ENCODE results near the gene CXCL16. TPM values are rescaled to one million over a fixed set of nuclear protein-coding genes. Genes with fewer than 3 reads are reported as not detected.

CXCL16 gene
- total and polyA plus RNA-seq, 7 donors: 4.6 to 32.8 (median 6.8) TPM

GRCh38 chr17:4786106-4786511 is 46.4 kb upstream of the CXCL16 start, which contains the start of gene VMO1:
VMO1 (minus strand) TSS chr17:4786364; CDS start chr17:4786352, 12 bp downstream.
- H3K9me3 ChIP-seq: no peaks in the 10 kb centered on the region
- H3K4me3 ChIP-seq: peak within 1 kb of the TSS; percentile 0 to 44 (median 34)
- H3K27ac ChIP-seq: peak within 1 kb of the TSS in 3 of 4 donors; percentile 21 to 54 (median 27)
- no peaks in the 10 kb centered on the region for H3K36me3 ChIP-seq
- peak; percentile 74 for DNase-seq
- H3K27me3 ChIP-seq: peaks cover 9 to 49% (median 18%) of the 10 kb centered on the region in 3 donors
- H3K4me1 ChIP-seq: peaks cover 0 to 50% (median 45%) of the 10 kb centered on the region in 4 donors
- no peak for TF ChIP-seq POLR2A (IDR thresholded peaks at IDR 0.05)
- no peak for TF ChIP-seq EP300 (IDR thresholded peaks at IDR 0.05)
- peak in 1 of 4 donors; percentile 20 for TF ChIP-seq POLR2AphosphoS5 (IDR thresholded peaks at IDR 0.05)
- TF ChIP-seq CTCF (IDR thresholded peaks at IDR 0.05): no peak
- intact Hi-C loops (cut with DNase I): loop anchor here (2.0 to 5.0 kb wide), 3 partner anchors 47 to 201 kb away; partner anchors contain the start of genes ARRB2, CAMTA2, CXCL16 and ZMYND15
- WGBS, 2 donors: 10 to 24% methylated on average over 24 of the region's 24 CpGs

- intact Hi-C loops (cut with DNase I): loop anchor here (2.0 to 5.0 kb wide), 3 partner anchors 47 to 202 kb away; partner anchors contain the start of genes ARRB2, CAMTA2, CXCL16 and ZMYND15
- no peak overlapping the region for H3K27ac ChIP-seq
- 10 to 38% methylated on average over 61 of the region's 61 CpGs for WGBS, 2 donors
- H3K9me3 ChIP-seq: no peaks in the 10 kb centered on the region
- H3K36me3 ChIP-seq: no peaks in the 10 kb centered on the region
- no peak for DNase-seq
- TF ChIP-seq CTCF (IDR thresholded peaks at IDR 0.05) (no peak), POLR2A (IDR thresholded peaks at IDR 0.05) (no peak), EP300 (IDR thresholded peaks at IDR 0.05) (no peak), POLR2AphosphoS5 (IDR thresholded peaks at IDR 0.05) (no peak)
- H3K4me1 ChIP-seq: peaks cover 0 to 47% (median 41%) of the 10 kb centered on the region in 4 donors
- peak overlapping the region; percentile 0 to 44 (median 34) for H3K4me3 ChIP-seq
- H3K27me3 ChIP-seq: peaks cover 9 to 55% (median 18%) of the 10 kb centered on the region in 3 donors
These were observed 45.8 kb upstream of the CXCL16 start for GRCh38 chr17:4785311-4786105.

GRCh38 chr17:4782652-4783051 is 42.9 kb upstream of the CXCL16 start:
- intact Hi-C loops (cut with DNase I): no loop called here
- Histone ChIP-seq H3K9me3 (no peaks in the 10 kb centered on the region), H3K4me3 (no peak overlapping the region), H3K27me3 (peaks cover 9 to 68% (median 18%) of the 10 kb centered on the region in 3 donors), H3K4me1 (peaks cover 0 to 30% (median 27%) of the 10 kb centered on the region in 4 donors), H3K36me3 (no peaks in the 10 kb centered on the region), H3K27ac (no peak overlapping the region)
- no peak for DNase-seq
- TF ChIP-seq EP300 (IDR thresholded peaks at IDR 0.05) (no peak), POLR2AphosphoS5 (IDR thresholded peaks at IDR 0.05) (no peak), CTCF (IDR thresholded peaks at IDR 0.05) (no peak), POLR2A (IDR thresholded peaks at IDR 0.05) (no peak)
- 44 to 83% methylated on average over 28 of the region's 28 CpGs for WGBS, 2 donors

- DNase-seq: no peak
- intact Hi-C loops (cut with DNase I): no loop called here
- H3K36me3 ChIP-seq: no peaks in the 10 kb centered on the region
- H3K9me3 ChIP-seq: no peaks in the 10 kb centered on the region
- no peak overlapping the region for H3K27ac ChIP-seq
- peaks cover 9 to 75% (median 18%) of the 10 kb centered on the region in 3 donors for H3K27me3 ChIP-seq
- 80 to 85% methylated on average over 11 of the region's 11 CpGs for WGBS, 2 donors
- H3K4me3 ChIP-seq: no peak overlapping the region
- TF ChIP-seq CTCF (IDR thresholded peaks at IDR 0.05): no peak
- no peak for TF ChIP-seq POLR2A (IDR thresholded peaks at IDR 0.05)
- peaks cover 0 to 8% (median 6%) of the 10 kb centered on the region in 4 donors for H3K4me1 ChIP-seq
These were observed 40.7 kb upstream of the CXCL16 start for GRCh38 chr17:4780325-4780955.
